Right lung (tissue), 5 donors: ENCODE results near the gene TRIM54. TPM values are rescaled to one million over a fixed set of nuclear protein-coding genes. Genes with fewer than 3 reads are reported as not detected.
"Not testable (repeated sequence)": the region's sequence is repeated elsewhere in the genome, so short reads cannot be mapped to it uniquely, and the experiment has no call there.

Experiments
- DNase-seq, 2 donors: peaks; one replicate each; pipeline ENCODE4 v3.0.0-alpha.2; 2013
- polyA plus RNA-seq, 5 donors: library from polyadenylated mRNA; unstranded; fragments of 120-200 nt; gene quantifications; one replicate each; pipeline versions ENCODE4 v1.2.1 to v1.2.3, GENCODE V29; 2013; ENCODE audit warnings: inconsistent platforms in 1 of 5, low replicate concordance in 1 of 5; ENCODE audit not compliant: insufficient read length in 5 of 5, insufficient read depth in 1 of 5

TRIM54 gene
- polyA plus RNA-seq, 5 donors: 0.13 to 4.3 TPM; not detected in 3

DNA sequence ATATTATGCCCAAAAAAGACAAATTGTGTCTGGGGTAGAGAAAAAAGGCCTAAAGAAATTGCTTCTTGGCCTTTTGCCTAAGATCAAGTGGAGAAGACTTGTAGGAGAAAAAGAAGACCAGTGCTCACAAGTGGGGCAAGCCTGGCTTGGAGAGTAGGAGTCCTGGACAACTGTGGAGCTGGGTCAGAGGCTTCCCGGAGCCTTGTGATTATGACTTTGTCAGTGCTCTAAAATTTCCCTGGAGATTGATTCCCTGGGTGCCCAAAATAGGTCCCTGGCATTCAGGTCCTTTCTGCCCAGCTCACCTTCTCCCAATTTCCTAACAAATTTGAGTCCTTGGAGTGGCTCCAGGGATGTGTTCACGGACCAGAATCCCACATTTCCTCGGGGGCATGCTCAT is 787 bp upstream of the TRIM54 start:
- no peak for DNase-seq

GRCh38 chr2:27282892-27283291 is 663 bp downstream of the TRIM54 start:
- DNase-seq: no peak

DNA sequence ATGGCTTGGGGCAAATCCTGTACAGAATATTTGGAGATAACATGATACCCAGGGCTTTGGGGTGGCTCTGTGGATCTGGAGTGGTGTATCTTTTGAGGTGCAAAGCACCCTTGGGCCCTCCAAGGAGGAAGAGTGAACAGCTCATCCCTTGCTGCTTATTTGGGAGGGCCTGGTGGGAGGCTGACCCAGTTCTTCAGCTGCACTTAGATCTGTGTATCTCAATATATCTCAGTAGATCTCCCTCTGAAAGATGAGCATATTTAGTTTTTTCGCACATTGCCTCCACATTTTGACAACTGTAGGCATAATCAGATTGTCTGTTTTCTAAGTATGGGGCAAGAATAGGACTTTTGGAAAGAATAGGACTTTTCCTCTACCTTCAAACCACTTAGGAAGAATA is 2.8 kb downstream of the TRIM54 start:
- DNase-seq: no peak

DNA sequence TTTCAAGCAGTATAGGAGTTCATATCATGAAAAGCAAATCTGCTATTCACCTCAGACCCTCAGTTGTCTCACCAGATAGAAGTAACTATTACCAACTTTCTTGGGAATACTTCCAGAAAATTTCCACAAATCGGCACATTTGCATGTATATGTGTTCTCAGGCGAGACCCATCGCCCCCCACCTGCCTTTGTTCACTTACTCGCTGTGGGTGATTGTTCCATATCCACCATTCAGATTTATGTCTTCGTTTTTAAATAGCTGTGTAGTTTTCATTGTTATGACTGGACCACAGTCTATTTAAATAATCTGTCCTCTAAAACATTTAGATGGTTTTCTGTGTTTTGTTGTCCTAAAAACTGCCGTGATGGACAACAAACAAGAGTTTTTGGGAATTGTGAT is 3.3 kb downstream of the TRIM54 start:
- DNase-seq: no peak

DNA sequence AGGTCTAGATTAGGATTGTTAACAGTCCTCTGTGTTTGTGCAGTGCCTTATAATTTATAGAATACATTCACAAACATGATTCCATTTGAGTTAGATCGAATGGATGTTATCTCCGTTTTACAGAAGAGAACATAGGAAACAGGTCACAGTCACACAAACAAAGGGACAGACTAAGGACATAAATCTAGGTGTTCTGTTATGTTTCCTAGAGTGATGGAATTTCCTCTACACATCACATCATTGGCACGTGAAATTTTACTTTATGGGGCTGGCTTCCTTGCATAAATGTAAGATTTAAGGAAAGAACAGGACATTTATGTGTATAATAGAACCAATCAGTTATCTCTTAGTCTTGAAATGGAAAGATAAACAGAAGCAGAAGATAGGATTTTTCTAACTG is 6.4 kb downstream of the TRIM54 start:
- no peak for DNase-seq

GRCh38 chr2:27290549-27290948 is 8.3 kb downstream of the TRIM54 start:
- DNase-seq: no peak

- no peak for DNase-seq
Measured at GRCh38 chr2:27291865-27292264, 9.6 kb downstream of the TRIM54 start.

- no peak for DNase-seq
Measured at GRCh38 chr2:27294928-27295327, 12.7 kb downstream of the TRIM54 start.

DNA sequence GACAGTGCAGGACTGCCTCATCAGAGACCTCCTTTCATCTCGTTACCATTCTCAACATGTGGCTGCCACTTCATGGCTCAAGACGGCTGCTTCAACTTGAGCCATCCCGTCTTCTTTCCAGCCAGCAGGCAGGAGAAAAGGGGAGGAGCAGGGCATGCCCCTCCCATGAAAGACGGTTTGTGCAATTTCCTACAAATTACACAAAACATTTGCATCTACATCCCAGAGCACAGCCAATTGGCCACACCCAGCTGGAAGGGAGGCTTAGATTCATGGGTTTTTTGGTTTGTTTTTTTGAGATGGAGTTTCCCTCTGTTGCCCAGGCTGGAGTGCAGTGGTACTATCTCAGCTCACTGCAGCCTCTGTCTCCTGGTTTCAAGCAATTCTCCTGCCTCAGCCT is 14.3 kb downstream of the TRIM54 start:
- DNase-seq: no peak

GRCh38 chr2:27297195-27297594 is 15.0 kb downstream of the TRIM54 start:
- DNase-seq: no peak

GRCh38 chr2:27298391-27299080 is 16.3 kb downstream of the TRIM54 start:
- no peak for DNase-seq

DNA sequence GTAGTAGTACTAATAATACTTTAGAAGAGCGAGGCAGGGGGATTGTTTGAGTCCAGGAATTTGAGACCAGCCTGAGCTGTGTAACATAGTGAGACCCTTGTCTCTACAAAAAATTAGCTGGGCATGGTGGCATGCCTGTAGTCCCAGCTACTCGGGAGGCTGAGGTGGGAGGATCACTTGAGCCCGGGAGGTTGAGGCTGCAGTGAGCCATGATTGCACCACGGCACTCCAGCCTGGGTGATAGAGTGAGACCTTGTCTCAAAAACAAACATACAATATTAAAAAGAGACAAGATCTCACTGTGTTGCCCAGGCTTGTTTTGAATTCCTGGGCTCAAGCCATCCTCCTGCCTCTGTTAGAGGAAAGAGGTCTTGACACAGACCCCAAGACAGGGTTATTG is 18.4 kb downstream of the TRIM54 start:
- not testable (repeated sequence) for DNase-seq

- DNase-seq: peak; percentile 28 to 33
Measured at GRCh38 chr2:27303093-27304025, 21.1 kb downstream of the TRIM54 start.

DNA sequence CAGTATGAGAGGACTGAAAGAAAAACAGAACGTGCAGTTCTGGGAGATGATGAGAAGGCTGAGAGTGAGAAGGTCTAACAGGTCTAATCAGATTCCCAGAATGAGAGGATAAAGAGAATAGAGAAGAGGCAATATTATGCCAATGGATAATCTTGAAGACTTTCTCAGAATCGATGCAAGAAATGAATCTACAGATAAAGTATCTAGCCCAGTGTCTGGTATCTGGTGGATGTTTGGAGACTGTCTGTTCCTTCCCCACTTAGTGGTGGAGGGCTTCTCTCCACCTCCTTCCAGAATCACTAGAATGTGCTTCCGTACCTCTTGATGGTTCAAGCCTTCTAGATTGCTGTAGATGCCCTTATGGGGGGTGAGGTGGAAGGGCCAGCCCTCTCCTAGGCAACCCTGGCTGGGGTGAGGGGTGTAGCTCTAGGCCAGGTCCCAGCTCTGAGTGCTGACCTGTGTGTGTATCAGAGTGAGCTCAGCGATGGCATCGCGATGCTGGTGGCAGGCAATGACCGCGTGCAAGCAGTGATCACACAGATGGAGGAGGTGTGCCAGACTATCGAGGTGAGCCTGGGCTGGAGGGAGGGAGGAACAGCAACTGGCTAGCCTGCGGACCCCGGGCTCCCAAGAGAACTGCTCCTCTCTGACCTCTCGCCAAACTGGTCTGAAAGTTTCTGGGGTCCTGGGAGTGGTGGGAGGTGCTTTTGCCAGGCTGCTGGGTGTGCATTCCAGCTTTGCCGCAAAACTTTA is 22.4 kb downstream of the TRIM54 start:
- DNase-seq: no peak

DNA sequence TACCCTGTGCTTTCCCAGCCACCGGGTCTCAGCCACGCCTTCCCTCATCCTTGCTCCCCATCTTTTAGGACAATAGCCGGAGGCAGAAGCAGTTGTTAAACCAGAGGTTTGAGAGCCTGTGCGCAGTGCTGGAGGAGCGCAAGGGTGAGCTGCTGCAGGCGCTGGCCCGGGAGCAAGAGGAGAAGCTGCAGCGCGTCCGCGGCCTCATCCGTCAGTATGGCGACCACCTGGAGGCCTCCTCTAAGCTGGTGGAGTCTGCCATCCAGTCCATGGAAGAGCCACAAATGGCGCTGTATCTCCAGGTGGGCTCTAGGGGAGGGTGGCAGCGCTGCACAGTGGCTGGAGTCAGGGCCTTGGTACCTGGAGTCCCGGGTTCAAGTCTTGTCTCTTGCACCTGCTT is 23.3 kb downstream of the TRIM54 start:
- DNase-seq: no peak

- no peak for DNase-seq
Measured at GRCh38 chr2:27306136-27306535, 23.9 kb downstream of the TRIM54 start.

- DNase-seq: no peak
Measured at GRCh38 chr2:27306573-27307286, 24.5 kb downstream of the TRIM54 start.

DNA sequence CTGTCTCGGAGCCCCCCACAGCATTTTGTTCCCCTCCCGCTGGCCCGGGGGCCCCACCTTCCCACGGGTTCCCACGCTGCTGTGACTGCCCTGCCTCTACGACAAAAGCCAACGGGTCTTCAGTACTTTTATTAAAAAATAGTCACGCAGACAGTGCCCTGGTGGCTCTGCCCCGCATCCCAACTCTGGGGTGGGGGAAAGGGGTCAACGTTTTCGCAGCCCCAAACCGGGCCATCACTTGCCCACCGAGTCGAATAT is 25.0 kb downstream of the TRIM54 start:
- no peak for DNase-seq

DNA sequence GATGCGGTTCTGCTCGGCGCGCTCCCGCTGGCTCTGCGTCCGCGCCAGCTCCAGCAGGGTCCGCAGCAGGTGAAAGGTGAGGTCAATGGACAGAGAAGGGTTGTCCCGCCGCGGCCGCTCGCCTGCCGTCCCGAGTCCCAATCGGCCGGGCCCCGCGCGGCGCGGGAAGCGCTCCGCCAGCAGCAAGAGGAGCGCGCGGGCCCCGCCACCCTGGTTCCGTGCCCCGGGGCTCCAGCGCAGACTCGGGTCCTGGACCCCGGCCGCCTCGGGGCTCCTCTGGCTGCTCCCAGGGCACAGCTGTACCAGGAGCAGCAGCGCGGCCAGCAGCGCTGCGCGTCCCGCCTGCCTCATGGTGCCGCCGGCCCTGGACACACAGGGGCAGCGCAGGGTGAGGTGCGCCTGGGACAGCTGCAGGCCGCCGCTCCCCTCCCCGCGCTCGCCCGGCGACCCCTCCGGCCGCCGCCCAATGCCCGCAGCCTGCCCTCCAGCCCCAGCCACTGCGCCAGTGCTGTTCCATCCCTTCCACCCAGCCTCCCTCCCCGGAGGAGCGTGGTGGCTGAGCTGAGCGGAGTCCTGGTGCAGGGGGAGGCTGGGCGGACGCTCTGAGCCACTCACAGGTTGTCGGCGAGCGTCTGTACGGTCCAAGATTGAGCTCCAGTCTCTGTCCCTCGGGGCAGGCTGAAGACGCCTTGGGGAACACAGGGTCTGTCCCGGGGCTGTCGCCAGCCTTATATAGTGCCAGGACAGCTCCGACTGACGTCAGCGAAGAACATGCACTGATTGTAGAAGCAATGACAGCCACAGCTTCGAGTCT is 25.5 kb downstream of the TRIM54 start:
- no peak for DNase-seq

DNA sequence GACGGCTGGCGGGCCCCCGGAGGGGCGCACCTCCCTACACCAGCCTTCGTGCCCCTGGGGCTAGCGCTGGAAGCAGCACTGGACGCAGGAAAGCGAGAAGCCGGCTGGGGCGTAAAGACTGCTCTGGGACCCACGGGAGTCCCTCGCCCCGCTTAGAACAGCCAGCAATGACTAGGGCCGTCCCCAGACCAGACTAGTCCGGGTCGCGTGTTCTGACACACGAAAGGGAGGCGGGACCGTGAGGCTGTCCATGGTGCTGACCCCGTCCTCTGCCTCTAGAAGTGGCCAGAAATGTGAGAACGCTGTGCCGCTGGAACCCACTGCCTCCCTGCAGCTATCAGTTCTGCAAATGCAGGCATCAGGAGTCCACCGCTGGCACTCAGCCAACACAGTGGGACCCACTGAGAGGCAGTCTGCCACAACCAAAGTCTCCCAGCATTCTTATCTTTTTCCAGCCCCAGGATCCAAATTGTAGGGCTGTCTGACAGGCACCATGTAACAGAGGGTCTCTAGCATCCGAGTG is 26.2 kb downstream of the TRIM54 start, which contains the start of gene UCN:
Gene UCN, minus strand, starts transcription at position 87 of the 523 bp plus-strand sequence. CDS start 550 bp downstream, outside the sequence.
- DNase-seq: peak; percentile 25 to 27

GRCh38 chr2:27309651-27310050 is 27.4 kb downstream of the TRIM54 start:
- DNase-seq: no peak
